Ovary (tissue), 3 donors: ENCODE data around the gene EIF3A.

Experiments
- EP300 ChIP-seq: sonication (generic); formaldehyde crosslinking; IDR thresholded peaks from one replicate; pipeline ENCODE4 v1.6.1; 2017; ENCODE audit warnings: antibody characterized with exemption
- POLR2A ChIP-seq: fragments of 450-650 bp; IDR thresholded peaks from one replicate; pipeline ENCODE4 v1.6.1; 2017; ENCODE audit warnings: antibody characterized with exemption, mild to moderate bottlenecking, moderate library complexity
- TF ChIP-seq, protein P1 (sequence below), 3 donors: fragments of 450-650 bp in 2 of 3; fragments of 200-600 bp in 1 of 3; IDR thresholded peaks; one replicate each; pipeline versions ENCODE4 v1.5.1 to v1.8.0; 2016 to 2022; ENCODE audit warnings: antibody characterized with exemption in 3 of 3, mild to moderate bottlenecking in 1 of 3
- donor health status: DM: no; HTN: no; CAD: no.

DNA sequence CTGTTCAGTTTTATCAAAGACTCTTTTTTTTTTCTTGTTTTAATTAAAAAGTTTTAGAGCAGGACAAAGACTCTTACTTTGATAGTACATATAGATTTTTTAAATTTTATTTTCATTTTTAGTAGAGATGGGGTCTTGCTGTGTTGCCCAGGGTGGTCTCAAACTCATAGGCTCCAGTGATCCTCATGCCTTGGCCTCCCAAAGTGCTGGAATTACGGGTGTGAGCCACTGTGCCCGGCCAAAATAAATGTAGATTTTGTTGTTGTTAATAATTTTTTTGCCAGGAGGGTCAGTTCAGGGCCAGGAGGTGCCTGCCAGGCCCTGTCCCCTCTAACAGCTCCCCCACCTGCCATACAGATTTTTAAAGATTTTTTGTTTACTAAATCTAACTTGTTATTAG, 40.3 kb upstream of the EIF3A start:
- TF ChIP-seq, protein P1, sequence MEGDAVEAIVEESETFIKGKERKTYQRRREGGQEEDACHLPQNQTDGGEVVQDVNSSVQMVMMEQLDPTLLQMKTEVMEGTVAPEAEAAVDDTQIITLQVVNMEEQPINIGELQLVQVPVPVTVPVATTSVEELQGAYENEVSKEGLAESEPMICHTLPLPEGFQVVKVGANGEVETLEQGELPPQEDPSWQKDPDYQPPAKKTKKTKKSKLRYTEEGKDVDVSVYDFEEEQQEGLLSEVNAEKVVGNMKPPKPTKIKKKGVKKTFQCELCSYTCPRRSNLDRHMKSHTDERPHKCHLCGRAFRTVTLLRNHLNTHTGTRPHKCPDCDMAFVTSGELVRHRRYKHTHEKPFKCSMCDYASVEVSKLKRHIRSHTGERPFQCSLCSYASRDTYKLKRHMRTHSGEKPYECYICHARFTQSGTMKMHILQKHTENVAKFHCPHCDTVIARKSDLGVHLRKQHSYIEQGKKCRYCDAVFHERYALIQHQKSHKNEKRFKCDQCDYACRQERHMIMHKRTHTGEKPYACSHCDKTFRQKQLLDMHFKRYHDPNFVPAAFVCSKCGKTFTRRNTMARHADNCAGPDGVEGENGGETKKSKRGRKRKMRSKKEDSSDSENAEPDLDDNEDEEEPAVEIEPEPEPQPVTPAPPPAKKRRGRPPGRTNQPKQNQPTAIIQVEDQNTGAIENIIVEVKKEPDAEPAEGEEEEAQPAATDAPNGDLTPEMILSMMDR (IDR thresholded peaks at IDR 0.05): no peak
- TF ChIP-seq EP300: no peak
- TF ChIP-seq POLR2A: no peak
